ENCODE measurements around the gene KRT32.

DNA sequence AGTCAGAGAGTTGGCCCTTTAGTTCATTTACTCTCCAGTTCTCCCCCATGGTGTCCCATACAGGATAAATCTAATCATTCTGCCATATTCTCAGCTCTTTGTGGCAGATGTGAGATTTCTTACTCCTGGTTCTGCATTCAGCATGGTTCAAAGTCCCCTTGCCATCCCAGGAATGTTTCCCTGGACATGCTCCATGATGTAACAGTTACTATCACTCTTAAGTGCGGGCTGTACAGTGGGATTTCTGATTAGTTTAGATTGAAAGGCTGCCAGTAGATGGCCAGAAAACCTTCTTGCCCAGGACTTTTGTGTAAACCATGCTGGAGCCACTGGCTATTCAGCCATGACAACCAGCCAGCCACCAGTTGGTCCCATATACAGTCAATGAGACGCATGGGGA, 53.2 kb downstream of the KRT32 start:
- TF ChIP-seq, protein P1, sequence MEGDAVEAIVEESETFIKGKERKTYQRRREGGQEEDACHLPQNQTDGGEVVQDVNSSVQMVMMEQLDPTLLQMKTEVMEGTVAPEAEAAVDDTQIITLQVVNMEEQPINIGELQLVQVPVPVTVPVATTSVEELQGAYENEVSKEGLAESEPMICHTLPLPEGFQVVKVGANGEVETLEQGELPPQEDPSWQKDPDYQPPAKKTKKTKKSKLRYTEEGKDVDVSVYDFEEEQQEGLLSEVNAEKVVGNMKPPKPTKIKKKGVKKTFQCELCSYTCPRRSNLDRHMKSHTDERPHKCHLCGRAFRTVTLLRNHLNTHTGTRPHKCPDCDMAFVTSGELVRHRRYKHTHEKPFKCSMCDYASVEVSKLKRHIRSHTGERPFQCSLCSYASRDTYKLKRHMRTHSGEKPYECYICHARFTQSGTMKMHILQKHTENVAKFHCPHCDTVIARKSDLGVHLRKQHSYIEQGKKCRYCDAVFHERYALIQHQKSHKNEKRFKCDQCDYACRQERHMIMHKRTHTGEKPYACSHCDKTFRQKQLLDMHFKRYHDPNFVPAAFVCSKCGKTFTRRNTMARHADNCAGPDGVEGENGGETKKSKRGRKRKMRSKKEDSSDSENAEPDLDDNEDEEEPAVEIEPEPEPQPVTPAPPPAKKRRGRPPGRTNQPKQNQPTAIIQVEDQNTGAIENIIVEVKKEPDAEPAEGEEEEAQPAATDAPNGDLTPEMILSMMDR (IDR thresholded peaks at IDR 0.05): no peak
- no peak for TF ChIP-seq POLR2A (IDR thresholded peaks at IDR 0.05)
